ENCODE measurements around the gene PCNA. TPM values are rescaled to one million over a fixed set of nuclear protein-coding genes. Genes with fewer than 3 reads are reported as not detected.
A peak's percentile ranks its signal among the peaks of the same experiment; 100 is the strongest.

PCNA gene
- 59.4 TPM for polyA plus RNA-seq (2012; ENCODE audit: insufficient read length, low read depth)

GRCh38 chr20:5119435-5120184, at the start of gene PCNA:
Gene PCNA (minus strand): TSS chr20:5119958. CDS start chr20:5119798, 160 bp downstream.
- no peak for TF ChIP-seq SIN3A (IDR thresholded peaks at IDR 0.05; ENCODE audit: borderline replicate concordance, insufficient read depth, low read length)
- TF ChIP-seq POLR2AphosphoS5 (IDR thresholded peaks at IDR 0.05; ENCODE audit: low read depth, low read length) = peak; percentile 97
- peak; percentile 91; the same call in 1 of the 2 replicates for TF ChIP-seq TAF1 (IDR thresholded peaks at IDR 0.05; ENCODE audit: borderline replicate concordance, insufficient read depth, low read length)
- peak; percentile 85 for TF ChIP-seq FOXP2 (optimal IDR thresholded peaks at IDR 0.05; ENCODE audit: borderline replicate concordance, extremely low read depth, extremely low read length, insufficient read depth)
- TF ChIP-seq REST (IDR thresholded peaks at IDR 0.05; ENCODE audit: insufficient read depth in 1 of 2, low read depth in 2 of 2, low read length in 2 of 2) = peak in 1 of 2 experiments; percentile 55; a peak in 2 of 4 replicates

- TF ChIP-seq SIN3A (IDR thresholded peaks at IDR 0.05; ENCODE audit: borderline replicate concordance, insufficient read depth, low read length) = no peak
- TF ChIP-seq FOXP2 (optimal IDR thresholded peaks at IDR 0.05; ENCODE audit: borderline replicate concordance, extremely low read depth, extremely low read length, insufficient read depth) = no peak
- TF ChIP-seq POLR2AphosphoS5 (IDR thresholded peaks at IDR 0.05; ENCODE audit: low read depth, low read length) = no peak
- no peak for TF ChIP-seq REST (IDR thresholded peaks at IDR 0.05; ENCODE audit: insufficient read depth in 1 of 2, low read depth in 2 of 2, low read length in 2 of 2)
- no peak for TF ChIP-seq TAF1 (IDR thresholded peaks at IDR 0.05; ENCODE audit: borderline replicate concordance, insufficient read depth, low read length)
Observed at GRCh38 chr20:5168651-5169396, 49.1 kb upstream of the PCNA start.

- TF ChIP-seq REST (IDR thresholded peaks at IDR 0.05; ENCODE audit: insufficient read depth in 1 of 2, low read depth in 2 of 2, low read length in 2 of 2) = no peak
- TF ChIP-seq SIN3A (IDR thresholded peaks at IDR 0.05; ENCODE audit: borderline replicate concordance, insufficient read depth, low read length) = no peak
- no peak for TF ChIP-seq POLR2AphosphoS5 (IDR thresholded peaks at IDR 0.05; ENCODE audit: low read depth, low read length)
- no peak for TF ChIP-seq TAF1 (IDR thresholded peaks at IDR 0.05; ENCODE audit: borderline replicate concordance, insufficient read depth, low read length)
- TF ChIP-seq FOXP2 (optimal IDR thresholded peaks at IDR 0.05; ENCODE audit: borderline replicate concordance, extremely low read depth, extremely low read length, insufficient read depth) = no peak
Observed at GRCh38 chr20:5164645-5165625, 45.2 kb upstream of the PCNA start.

GRCh38 chr20:5161536-5162164, 41.9 kb upstream of the PCNA start:
- TF ChIP-seq POLR2AphosphoS5 (IDR thresholded peaks at IDR 0.05; ENCODE audit: low read depth, low read length) (no peak), REST (IDR thresholded peaks at IDR 0.05; ENCODE audit: insufficient read depth in 1 of 2, low read depth in 2 of 2, low read length in 2 of 2) (no peak), TAF1 (IDR thresholded peaks at IDR 0.05; ENCODE audit: borderline replicate concordance, insufficient read depth, low read length) (no peak), FOXP2 (optimal IDR thresholded peaks at IDR 0.05; ENCODE audit: borderline replicate concordance, extremely low read depth, extremely low read length, insufficient read depth) (no peak), SIN3A (IDR thresholded peaks at IDR 0.05; ENCODE audit: borderline replicate concordance, insufficient read depth, low read length) (no peak)

All from PFSK-1 (cell line).